HCT116 (cell line): ENCODE results near the gene CRIP2. TPM values are rescaled to one million over a fixed set of nuclear protein-coding genes. Genes with fewer than 3 reads are reported as not detected.

Experiments
- ATAC-seq: fragments of 200-7000 bp; cut with Tn5 transposase; 2 replicates; pipeline ENCODE4 v1.9.1; 2020; ENCODE audit warnings: mild to moderate bottlenecking, moderate library complexity
- BruUV-seq: library from RNA; stranded (reverse); fragments of 400-500 nt; replicated peaks from 2 replicates; lab custom pipeline; 2021; lab: Mats Ljungman, UMichigan
- CTCF ChIA-PET: fragments of 300-600 bp; sonication (Branson Sonifier 250); formaldehyde crosslinking; loops from one replicate; lab custom pipeline; 2021; ENCODE audit warnings: antibody characterized with exemption; lab: Charles Lee
- POLR2A ChIA-PET: fragments of 300-600, 350-600 bp; sonication (Branson Sonifier 250); formaldehyde crosslinking; loops from one replicate; lab custom pipeline; 2021; ENCODE audit warnings: antibody characterized with exemption; lab: Charles Lee
- RAD21 ChIA-PET, 2 experiments: fragments of 300-600 bp; sonication (Branson Sonifier 250); formaldehyde crosslinking; loops; one replicate each; lab custom pipeline; 2023; ENCODE audit warnings: low total read pairs in 2 of 2; ENCODE audit not compliant: uncharacterized antibody in 2 of 2, unreplicated experiment in 2 of 2, low non-redundant PET in 1 of 2; lab: Charles Lee
- DNase-seq: peaks from one replicate; pipeline ENCODE4 v3.0.0-alpha.2; 2010; ENCODE audit warnings: low read depth, low spot score
- H2AFZ ChIP-seq: fragments of 200-600 bp; shearing (Covaris generic), sonication (generic); 2 replicates; pipeline ENCODE4 v1.6.1; 2017; ENCODE audit warnings: low read depth, mixed run types, mixed read lengths, antibody characterized with exemption, low read length; ENCODE audit not compliant: poor library complexity, severe bottlenecking
- H3K27ac ChIP-seq: 2 replicates; pipeline ENCODE4 v1.5.1; 2012; ENCODE audit warnings: low read depth, low read length
- H3K27me3 ChIP-seq: fragments of 200-600 bp; sonication (generic); 2 replicates; pipeline ENCODE4 v1.6.1; 2016; ENCODE audit warnings: mixed run types, low read length, mixed read lengths; ENCODE audit not compliant: insufficient read depth
- H3K36me3 ChIP-seq, 2 experiments: fragments of 200-500 bp in 1 of 2; fragments of 200-600 bp in 1 of 2; sonication (Bioruptor generic) in 1 of 2; sonication (generic) in 1 of 2; 2 replicates each; pipeline versions ENCODE4 v1.5.1 to v1.6.1; 2014 to 2016; ENCODE audit warnings: low read length in 2 of 2, inconsistent platforms in 1 of 2, mixed read lengths in 1 of 2, mixed run types in 1 of 2; ENCODE audit not compliant: insufficient read depth in 2 of 2, control insufficient read depth in 1 of 2
- H3K4me1 ChIP-seq, 2 experiments: fragments of 200-600 bp in 1 of 2; sonication (generic) in 1 of 2; 2 replicates each; pipeline versions ENCODE4 v1.5.1 to v1.6.1; 2012 to 2017; ENCODE audit warnings: low read length in 2 of 2, inconsistent platforms in 1 of 2, mild to moderate bottlenecking in 1 of 2, mixed read lengths in 1 of 2, mixed run types in 1 of 2, moderate library complexity in 1 of 2; ENCODE audit not compliant: insufficient read depth in 2 of 2, control insufficient read depth in 1 of 2
- H3K4me2 ChIP-seq: fragments of 200-600 bp; sonication (generic); 2 replicates; pipeline ENCODE4 v1.6.1; 2017; ENCODE audit warnings: mixed run types, low read length, mixed read lengths
- H3K4me3 ChIP-seq, 2 experiments: fragments of 200-600 bp in 1 of 2; sonication (generic) in 1 of 2; replicated peaks in 1 of 2; 2 replicates each; pipeline ENCODE4 v1.5.1; 2011 to 2016; ENCODE audit warnings: low read length in 2 of 2, control low read depth in 1 of 2, low read depth in 1 of 2, mild to moderate bottlenecking in 1 of 2, mixed read lengths in 1 of 2, mixed run types in 1 of 2
- H3K79me2 ChIP-seq: fragments of 200-600 bp; sonication (generic); 2 replicates; pipeline ENCODE4 v1.6.1; 2017; ENCODE audit warnings: mild to moderate bottlenecking, mixed run types, low read length, moderate library complexity, mixed read lengths; ENCODE audit not compliant: insufficient read depth
- H3K9ac ChIP-seq: fragments of 200-600 bp; sonication (generic); 2 replicates; pipeline ENCODE4 v1.6.1; 2016; ENCODE audit warnings: low read length, mixed read lengths
- H3K9me2 ChIP-seq: fragments of 200-600 bp; sonication (generic), shearing (Covaris generic); 2 replicates; pipeline ENCODE4 v1.6.1; 2017; ENCODE audit warnings: mixed run types, mild to moderate bottlenecking, moderate library complexity; ENCODE audit not compliant: insufficient read depth
- H3K9me3 ChIP-seq, 2 experiments: fragments of 200-500 bp in 1 of 2; fragments of 200-600 bp in 1 of 2; sonication (Bioruptor generic) in 1 of 2; sonication (generic) in 1 of 2; 2 replicates each; pipeline ENCODE4 v1.6.1; 2014 to 2017; ENCODE audit warnings: low read length in 2 of 2, mixed read lengths in 2 of 2, inconsistent platforms in 1 of 2, low read depth in 1 of 2, mild to moderate bottlenecking in 1 of 2, mixed run types in 1 of 2, moderate library complexity in 1 of 2; ENCODE audit not compliant: control insufficient read depth in 1 of 2, insufficient read depth in 1 of 2
- H4K20me1 ChIP-seq: fragments of 200-600 bp; sonication (generic), shearing (Covaris generic); 2 replicates; pipeline ENCODE4 v1.6.1; 2017; ENCODE audit warnings: mixed run types, mild to moderate bottlenecking, moderate library complexity; ENCODE audit not compliant: insufficient read depth
- ATF3 ChIP-seq: IDR thresholded peaks from 2 replicates; pipeline ENCODE4 v1.6.1; 2012
- CEBPB ChIP-seq: IDR thresholded peaks from 2 replicates; pipeline ENCODE4 v1.6.1; 2012; ENCODE audit warnings: low read depth
- ELF1 ChIP-seq: IDR thresholded peaks from 2 replicates; pipeline ENCODE4 v1.6.1; 2012; ENCODE audit warnings: low read depth, borderline replicate concordance
- POLR2A ChIP-seq: IDR thresholded peaks from 2 replicates; pipeline ENCODE4 v1.7.0; 2011; ENCODE audit warnings: borderline replicate concordance; ENCODE audit not compliant: insufficient read depth, insufficient read length; ENCODE audit errors: extremely low read depth
- POLR2AphosphoS5 ChIP-seq: IDR thresholded peaks from 2 replicates; pipeline ENCODE4 v1.6.1; 2011; ENCODE audit warnings: mild to moderate bottlenecking, low read depth, low read length, moderate library complexity
- SIN3A ChIP-seq: IDR thresholded peaks from 2 replicates; pipeline ENCODE4 v1.6.1; 2012; ENCODE audit warnings: low read depth
- SP1 ChIP-seq: IDR thresholded peaks from 2 replicates; pipeline ENCODE4 v1.6.1; 2012; ENCODE audit warnings: low read depth
- TCF7L2 ChIP-seq: IDR thresholded peaks from 2 replicates; pipeline ENCODE4 v1.7.0; 2011; ENCODE audit warnings: borderline replicate concordance, inconsistent platforms; ENCODE audit not compliant: insufficient read depth, insufficient read length; ENCODE audit errors: extremely low read depth
- YY1 ChIP-seq: IDR thresholded peaks from 2 replicates; pipeline ENCODE4 v1.6.1; 2011; ENCODE audit warnings: low read length, low read depth, moderate library complexity, mild to moderate bottlenecking; ENCODE audit not compliant: insufficient replicate concordance; ENCODE audit errors: extremely low read depth
- ZFX ChIP-seq: fragments of 450-650 bp; IDR thresholded peaks from 2 replicates; pipeline ENCODE4 v1.6.1; 2017
- intact Hi-C: fragments of 100-400 bp; cut with micrococcal nuclease; formaldehyde crosslinking; loops from 2 replicates; pipeline ENCODE4 v1.10.0; 2022
- total RNA-seq: library from RNA; stranded (reverse); gene quantifications from one replicate; pipeline ENCODE4 v1.2.1, GENCODE V29; 2021; ENCODE audit not compliant: unreplicated experiment
- TF ChIP-seq, protein P1 (sequence below): IDR thresholded peaks from 2 replicates; pipeline ENCODE4 v1.6.1; 2011; ENCODE audit warnings: mild to moderate bottlenecking, low read length, moderate library complexity; ENCODE audit not compliant: insufficient replicate concordance; ENCODE audit errors: extremely low read depth

Gene CRIP2
- total RNA-seq, 1 experiment from 2014 or later: 31.1 TPM

DNA sequence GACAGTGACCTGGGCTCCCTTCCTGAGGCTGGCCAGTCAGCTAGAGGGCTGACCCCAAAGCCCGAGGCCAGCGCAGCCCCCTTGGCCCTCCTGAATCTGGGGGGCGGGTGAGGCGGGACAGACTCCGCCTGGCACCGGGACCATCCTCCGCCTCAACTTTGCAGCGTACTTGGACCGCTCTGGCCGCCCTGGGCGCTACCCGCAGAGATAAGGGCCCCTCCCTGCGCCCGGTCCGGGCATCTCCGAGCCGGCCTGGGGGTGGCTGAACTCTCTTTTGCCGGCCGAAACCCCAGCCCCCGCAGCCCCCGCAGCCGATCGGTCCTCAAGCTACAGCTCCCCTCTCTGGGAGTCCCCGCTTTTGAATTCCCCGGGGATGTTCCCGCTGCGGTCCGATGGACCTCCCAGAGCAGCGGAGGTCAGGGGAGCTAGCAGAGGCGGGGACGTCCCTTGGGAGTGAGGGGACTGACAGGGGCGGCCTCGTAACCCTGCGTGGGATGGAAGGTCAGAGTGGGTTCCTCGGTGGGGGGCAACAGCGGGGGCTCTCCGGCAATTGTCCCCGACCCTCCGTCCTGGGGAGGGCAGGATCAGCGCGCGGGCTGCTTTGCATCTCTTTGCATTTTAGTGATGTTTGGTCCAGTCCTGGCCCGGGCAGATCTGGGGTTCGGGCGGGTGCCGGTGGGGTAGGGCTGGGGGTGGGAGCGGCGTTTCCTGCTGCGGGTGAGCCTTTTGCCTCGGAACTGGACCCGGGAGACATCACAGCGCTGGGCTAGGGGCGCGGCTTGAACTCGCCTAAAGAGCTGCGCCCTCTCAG is 11.7 kb downstream of the CRIP2 start, which contains the start of gene CRIP1:
CRIP1 (plus strand) TSS at position 724 of the 811 bp plus-strand sequence. CDS start 374 bp downstream, outside the sequence.
- peak within 1 kb of the TSS; percentile 94 for H3K27ac ChIP-seq
- peak within 1 kb of the TSS; percentile 97 for H3K9ac ChIP-seq
- peak within 1 kb of the TSS; percentile 99 for H3K4me2 ChIP-seq
- ATAC-seq (no peak), DNase-seq (no peak)
- H3K9me3 ChIP-seq: no peaks in the 10 kb centered on the region
- no peak within 1 kb of the TSS for H2AFZ ChIP-seq
- BruUV-seq: no TSS peak
- H3K79me2 ChIP-seq: peaks cover 5% of the 10 kb centered on the region; the same call in 1 of the 2 replicates
- H3K9me2 ChIP-seq: no peaks in the 10 kb centered on the region
- peaks cover 33 to 79% of the 10 kb centered on the region in 2 experiments for H3K4me1 ChIP-seq
- no peaks in the 10 kb centered on the region for H4K20me1 ChIP-seq
- peak within 1 kb of the TSS; percentile 65 to 87 for H3K4me3 ChIP-seq
- no peaks in the 10 kb centered on the region for H3K27me3 ChIP-seq
- ChIA-PET RAD21 (no interaction called here), POLR2A (no interaction called here), CTCF (no interaction called here)
- TF ChIP-seq SP1: no peak
- TF ChIP-seq ATF3: no peak
- no peak for TF ChIP-seq ZFX
- TF ChIP-seq CEBPB: no peak
- TF ChIP-seq TCF7L2: no peak
- TF ChIP-seq SIN3A: no peak
- TF ChIP-seq ELF1: no peak
- TF ChIP-seq YY1: no peak
- no peaks in the 10 kb centered on the region for H3K36me3 ChIP-seq
- intact Hi-C loops: no loop called here

DNA sequence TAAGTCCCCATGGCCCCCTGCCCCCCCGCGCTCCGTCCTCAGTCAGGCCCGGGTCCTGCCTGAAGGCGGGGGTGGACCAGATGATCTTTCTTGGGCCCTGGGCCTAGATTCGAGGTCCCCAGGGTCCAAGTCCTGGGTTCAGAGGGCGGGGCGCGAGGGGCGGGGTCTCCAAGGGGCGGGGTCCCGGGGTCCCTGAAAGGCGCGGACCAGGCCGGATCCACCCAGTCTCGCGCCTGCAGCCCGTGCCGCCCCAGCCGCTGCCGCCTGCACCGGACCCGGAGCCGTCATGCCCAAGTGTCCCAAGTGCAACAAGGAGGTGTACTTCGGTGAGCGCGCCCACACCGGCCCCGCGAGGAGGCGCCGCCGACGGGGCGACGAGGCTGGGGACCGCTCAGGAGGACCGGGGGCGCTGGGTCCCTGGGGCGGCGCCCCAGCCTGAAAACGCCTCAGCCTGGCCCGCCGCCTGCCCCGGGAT is 12.4 kb downstream of the CRIP2 start:
- Histone ChIP-seq H3K27me3 (no peaks in the 10 kb centered on the region), H4K20me1 (no peaks in the 10 kb centered on the region; the same call in 1 of the 2 replicates), H3K9me2 (no peaks in the 10 kb centered on the region), H3K4me1 (peaks cover 33 to 77% of the 10 kb centered on the region in 2 experiments), H3K27ac (peak overlapping the region; percentile 94), H3K4me3 (peak overlapping the region; percentile 65 to 87), H3K9ac (peak overlapping the region; percentile 97), H2AFZ (no peak overlapping the region), H3K4me2 (peak overlapping the region; percentile 99), H3K79me2 (peaks cover 10% of the 10 kb centered on the region), H3K36me3 (no peaks in the 10 kb centered on the region), H3K9me3 (no peaks in the 10 kb centered on the region)
- BruUV-seq: no TSS peak
- intact Hi-C loops: no loop called here
- ATAC-seq (no peak), DNase-seq (no peak)
- ChIA-PET POLR2A (no interaction called here), RAD21 (no interaction called here), CTCF (no interaction called here)
- TF ChIP-seq POLR2A: peak; percentile 92
- TF ChIP-seq, protein P1, sequence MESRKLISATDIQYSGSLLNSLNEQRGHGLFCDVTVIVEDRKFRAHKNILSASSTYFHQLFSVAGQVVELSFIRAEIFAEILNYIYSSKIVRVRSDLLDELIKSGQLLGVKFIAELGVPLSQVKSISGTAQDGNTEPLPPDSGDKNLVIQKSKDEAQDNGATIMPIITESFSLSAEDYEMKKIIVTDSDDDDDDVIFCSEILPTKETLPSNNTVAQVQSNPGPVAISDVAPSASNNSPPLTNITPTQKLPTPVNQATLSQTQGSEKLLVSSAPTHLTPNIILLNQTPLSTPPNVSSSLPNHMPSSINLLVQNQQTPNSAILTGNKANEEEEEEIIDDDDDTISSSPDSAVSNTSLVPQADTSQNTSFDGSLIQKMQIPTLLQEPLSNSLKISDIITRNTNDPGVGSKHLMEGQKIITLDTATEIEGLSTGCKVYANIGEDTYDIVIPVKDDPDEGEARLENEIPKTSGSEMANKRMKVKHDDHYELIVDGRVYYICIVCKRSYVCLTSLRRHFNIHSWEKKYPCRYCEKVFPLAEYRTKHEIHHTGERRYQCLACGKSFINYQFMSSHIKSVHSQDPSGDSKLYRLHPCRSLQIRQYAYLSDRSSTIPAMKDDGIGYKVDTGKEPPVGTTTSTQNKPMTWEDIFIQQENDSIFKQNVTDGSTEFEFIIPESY: no peak
- peak; percentile 87 for TF ChIP-seq POLR2AphosphoS5
- peak; percentile 59; the same call in 1 of the 2 replicates for TF ChIP-seq ZFX
